H1 (cell line): ENCODE measurements around the gene ASAP3. TPM values are rescaled to one million over a fixed set of nuclear protein-coding genes. Genes with fewer than 3 reads are reported as not detected.

Source experiments
- CTCF ChIA-PET: fragments of 300-600 bp; sonication (Branson Sonifier 250); formaldehyde crosslinking; loops from one replicate; lab custom pipeline; 2021; ENCODE audit not compliant: partially characterized antibody; lab: Charles Lee
- POLR2A ChIA-PET: fragments of 300-600 bp; sonication (Branson Sonifier 250); formaldehyde crosslinking; loops from one replicate; lab custom pipeline; 2021; ENCODE audit warnings: inconsistent platforms; ENCODE audit not compliant: partially characterized antibody; lab: Charles Lee
- DNase-seq, 2 experiments: peaks; one replicate each; pipeline versions ENCODE4 v3.0.0 to v3.0.0-alpha.2; 2010 to 2022; ENCODE audit warnings: low spot score in 2 of 2, low read depth in 1 of 2, mixed read lengths in 1 of 2
- FAIRE-seq: peaks from 2 replicates; lab custom pipeline; 2011; peaks lifted over from hg19 to GRCh38; lab: Jason Lieb, UNC
- H2AFZ ChIP-seq: 2 replicates; pipeline ENCODE4 v1.8.1; 2012; ENCODE audit warnings: low read length, inconsistent platforms
- H2AK5ac ChIP-seq: 2 replicates; pipeline ENCODE4 v1.6.1; 2013; ENCODE audit warnings: low read depth, low read length
- H2BK120ac ChIP-seq: replicated peaks from 2 replicates; pipeline ENCODE3; 2013; ENCODE audit warnings: low read depth, low read length, inconsistent platforms
- H2BK12ac ChIP-seq: 2 replicates; pipeline ENCODE4 v1.6.1; 2013; ENCODE audit warnings: low read depth, low read length
- H2BK15ac ChIP-seq: 2 replicates; pipeline ENCODE4 v1.6.1; 2013; ENCODE audit warnings: low read length
- H2BK20ac ChIP-seq: 2 replicates; pipeline ENCODE4 v1.6.1; 2013; ENCODE audit warnings: low read length
- H2BK5ac ChIP-seq: 2 replicates; pipeline ENCODE4 v1.6.1; 2013; ENCODE audit warnings: low read depth, low read length
- H3K14ac ChIP-seq: 2 replicates; pipeline ENCODE4 v1.6.1; 2013; ENCODE audit warnings: inconsistent platforms; ENCODE audit not compliant: insufficient read length
- H3K18ac ChIP-seq: 2 replicates; pipeline ENCODE4 v1.6.1; 2013; ENCODE audit warnings: low read length; ENCODE audit errors: extremely low read depth
- H3K23ac ChIP-seq: 2 replicates; pipeline ENCODE4 v1.6.1; 2013; ENCODE audit warnings: inconsistent platforms; ENCODE audit not compliant: insufficient read length
- H3K23me2 ChIP-seq: 2 replicates; pipeline ENCODE4 v1.6.1; 2013; ENCODE audit warnings: low read depth, low read length
- H3K27ac ChIP-seq: 2 replicates; pipeline ENCODE4 v1.6.1; 2011; ENCODE audit warnings: low read depth, low read length, inconsistent platforms
- H3K27me3 ChIP-seq, 4 experiments: replicated peaks in 1 of 4; 1 replicate in 1 of 4; 2 replicates in 3 of 4; pipeline versions ENCODE4 v1.6.1 to v1.8.1; 2011 to 2013; ENCODE audit warnings: low read length in 3 of 4, mild to moderate bottlenecking in 3 of 4, inconsistent platforms in 2 of 4, mixed read lengths in 2 of 4, moderate library complexity in 1 of 4; ENCODE audit not compliant: control insufficient read depth in 3 of 4, insufficient read depth in 3 of 4; ENCODE audit errors: extremely low read depth in 1 of 4
- H3K36me3 ChIP-seq, 4 experiments: 2 replicates each; pipeline versions ENCODE4 v1.6.1 to v1.8.1; 2011 to 2013; ENCODE audit warnings: mild to moderate bottlenecking in 4 of 4, low read length in 3 of 4, moderate library complexity in 2 of 4, control low read depth in 1 of 4, inconsistent platforms in 1 of 4; ENCODE audit not compliant: insufficient read depth in 4 of 4, control insufficient read depth in 2 of 4
- H3K4ac ChIP-seq: replicated peaks from 2 replicates; pipeline ENCODE3; 2013; ENCODE audit warnings: low read length, low read depth, mixed read lengths, inconsistent platforms; ENCODE audit not compliant: insufficient read length
- H3K4me1 ChIP-seq, 4 experiments: replicated peaks in 1 of 4; 1 replicate in 1 of 4; 2 replicates in 3 of 4; pipeline versions ENCODE4 v1.6.1 to v1.8.1; 2011 to 2013; ENCODE audit warnings: low read length in 3 of 4, inconsistent platforms in 2 of 4, mixed read lengths in 1 of 4; ENCODE audit not compliant: insufficient read depth in 4 of 4, control insufficient read depth in 3 of 4
- H3K4me2 ChIP-seq, 2 experiments: 2 replicates each; pipeline versions ENCODE4 v1.6.1 to v1.8.1; 2011 to 2013; ENCODE audit warnings: low read depth in 2 of 2, low read length in 2 of 2, control low read depth in 1 of 2, inconsistent platforms in 1 of 2, mild to moderate bottlenecking in 1 of 2; ENCODE audit not compliant: insufficient read depth in 1 of 2
- H3K4me3 ChIP-seq, 4 experiments: fragments of 200-600, 300-600 bp in 1 of 4; sonication (generic), shearing (Covaris generic), sonication (Bioruptor Twin) in 1 of 4; 2 replicates each; pipeline versions ENCODE4 v1.5.1 to v1.8.1; 2011 to 2016; ENCODE audit warnings: low read length in 4 of 4, low read depth in 3 of 4, control low read depth in 2 of 4, inconsistent platforms in 2 of 4, mild to moderate bottlenecking in 2 of 4, mixed read lengths in 1 of 4, moderate library complexity in 1 of 4; ENCODE audit not compliant: insufficient read depth in 2 of 4; ENCODE audit errors: extremely low read depth in 1 of 4
- H3K56ac ChIP-seq: replicated peaks from 2 replicates; pipeline ENCODE3; 2013; ENCODE audit warnings: low read depth, mild to moderate bottlenecking, mixed read lengths, low read length, inconsistent platforms; ENCODE audit not compliant: insufficient read length
- H3K79me1 ChIP-seq: 2 replicates; pipeline ENCODE4 v1.6.1; 2013; ENCODE audit warnings: low read depth, low read length, control low read depth
- H3K79me2 ChIP-seq, 2 experiments: 2 replicates each; pipeline versions ENCODE4 v1.6.1 to v1.8.1; 2012 to 2013; ENCODE audit warnings: low read length in 2 of 2, mild to moderate bottlenecking in 2 of 2, inconsistent platforms in 1 of 2; ENCODE audit not compliant: insufficient read depth in 2 of 2, control insufficient read depth in 1 of 2
- H3K9ac ChIP-seq, 4 experiments: replicated peaks in 1 of 4; 1 replicate in 1 of 4; 2 replicates in 3 of 4; pipeline versions ENCODE4 v1.6.1 to v1.8.1; 2011 to 2013; ENCODE audit warnings: low read depth in 3 of 4, low read length in 3 of 4, control low read depth in 2 of 4, mild to moderate bottlenecking in 2 of 4, moderate library complexity in 2 of 4, inconsistent platforms in 1 of 4; ENCODE audit errors: extremely low read depth in 1 of 4
- H3K9me3 ChIP-seq, 2 experiments: 2 replicates each; pipeline versions ENCODE4 v1.6.1 to v1.8.1; 2012 to 2013; ENCODE audit warnings: mild to moderate bottlenecking in 2 of 2, moderate library complexity in 2 of 2, control low read depth in 1 of 2, inconsistent platforms in 1 of 2, low read depth in 1 of 2, low read length in 1 of 2, mixed read lengths in 1 of 2; ENCODE audit not compliant: insufficient read depth in 2 of 2
- H4K20me1 ChIP-seq, 2 experiments: replicated peaks in 1 of 2; 2 replicates each; pipeline versions ENCODE3 to v1.8.1; 2011 to 2013; ENCODE audit warnings: inconsistent platforms in 2 of 2, low read length in 2 of 2, mild to moderate bottlenecking in 1 of 2; ENCODE audit not compliant: insufficient read depth in 2 of 2, control insufficient read depth in 1 of 2
- H4K5ac ChIP-seq: 2 replicates; pipeline ENCODE4 v1.6.1; 2013; ENCODE audit warnings: low read length, low read depth, mixed read lengths, inconsistent platforms; ENCODE audit not compliant: insufficient read length
- H4K8ac ChIP-seq: 2 replicates; pipeline ENCODE4 v1.8.0; 2013; ENCODE audit warnings: mild to moderate bottlenecking, moderate library complexity, low read length, inconsistent platforms; ENCODE audit not compliant: insufficient read depth; ENCODE audit errors: extremely low read depth
- H4K91ac ChIP-seq: replicated peaks from 2 replicates; pipeline ENCODE3; 2013; ENCODE audit warnings: low read length, mixed read lengths, inconsistent platforms; ENCODE audit not compliant: insufficient read length
- ATF3 ChIP-seq: IDR thresholded peaks from 2 replicates; pipeline ENCODE4 v1.6.1; 2011; ENCODE audit warnings: low read depth, mild to moderate bottlenecking, low read length; ENCODE audit not compliant: insufficient read depth
- BCL11A ChIP-seq, 2 experiments: IDR thresholded peaks; one replicate each; pipeline ENCODE4 v1.6.1; 2011; ENCODE audit warnings: low read depth in 2 of 2, low read length in 2 of 2, mild to moderate bottlenecking in 2 of 2
- CHD2 ChIP-seq: IDR thresholded peaks from 2 replicates; pipeline ENCODE4 v1.6.1; 2012; ENCODE audit warnings: low read length, improper control_type of control experiment
- CTBP2 ChIP-seq: IDR thresholded peaks from 2 replicates; pipeline ENCODE4 v1.7.0; 2011; ENCODE audit warnings: borderline replicate concordance, mild to moderate bottlenecking, moderate library complexity, mixed read lengths, low read length; ENCODE audit not compliant: insufficient read depth, insufficient read length
- HDAC2 ChIP-seq, 2 experiments: fragments of 300-600 bp in 1 of 2; sonication (generic) in 1 of 2; IDR thresholded peaks; 2 replicates each; pipeline ENCODE4 v1.6.1; 2011 to 2012; ENCODE audit warnings: low read depth in 2 of 2, low read length in 2 of 2, mild to moderate bottlenecking in 2 of 2, moderate library complexity in 2 of 2, borderline replicate concordance in 1 of 2, inconsistent platforms in 1 of 2
- KDM1A ChIP-seq: fragments of 200-600, 300-600 bp; sonication (generic); IDR thresholded peaks from 2 replicates; pipeline ENCODE4 v1.7.1; 2016; ENCODE audit warnings: mild to moderate bottlenecking, low read length, borderline replicate concordance
- KDM5A ChIP-seq: fragments of 200-600 bp; IDR thresholded peaks from 2 replicates; pipeline ENCODE4 v1.7.1; 2012; ENCODE audit warnings: mild to moderate bottlenecking, low read length, inconsistent platforms, mixed read lengths
- NANOG ChIP-seq: IDR thresholded peaks from 2 replicates; pipeline ENCODE4 v1.6.1; 2011; ENCODE audit warnings: low read length, low read depth, mild to moderate bottlenecking, inconsistent platforms; ENCODE audit not compliant: insufficient read depth, poor library complexity, severe bottlenecking
- RBBP5 ChIP-seq: IDR thresholded peaks from 2 replicates; pipeline ENCODE4 v1.7.1; 2012; ENCODE audit warnings: low read depth, mild to moderate bottlenecking, inconsistent platforms, low read length, moderate library complexity, borderline replicate concordance
- SP1 ChIP-seq: IDR thresholded peaks from 2 replicates; pipeline ENCODE4 v1.6.1; 2011; ENCODE audit warnings: low read depth, low read length
- SRF ChIP-seq: IDR thresholded peaks from 2 replicates; pipeline ENCODE4 v1.6.1; 2011; ENCODE audit warnings: mild to moderate bottlenecking, low read depth, low read length, moderate library complexity
- TAF7 ChIP-seq: optimal IDR thresholded peaks from 2 replicates; pipeline ENCODE3; 2011; ENCODE audit warnings: low read depth, mild to moderate bottlenecking, inconsistent platforms, low read length, moderate library complexity, borderline replicate concordance
- ZNF274 ChIP-seq: IDR thresholded peaks from 2 replicates; pipeline ENCODE4 v1.7.0; 2012; ENCODE audit warnings: low read length, borderline replicate concordance; ENCODE audit errors: extremely low read depth
- WGBS, 2 experiments: shearing (Covaris generic) in 1 of 2; methylation state at CpG; one replicate each; pipeline versions ENCODE4 v1.1.6 to v1.1.7; 2013 to 2015; ENCODE audit warnings: low lambda C conversion rate in 2 of 2, mixed read lengths in 2 of 2, inconsistent platforms in 1 of 2, low coverage in 1 of 2, missing lambda C conversion rate in 1 of 2; ENCODE audit not compliant: insufficient replicate concordance in 2 of 2, insufficient coverage in 1 of 2, insufficient read length in 1 of 2; ENCODE audit errors: extremely low coverage in 1 of 2, missing lambda C conversion rate in 1 of 2; 5-methylcytosine and 5-hydroxymethylcytosine counted together
- polyA plus RNA-seq, 7 experiments: library from polyadenylated mRNA; depleted of rRNA in 3 of 7; stranded (reverse) in 5 of 7; unstranded in 2 of 7; fragments of >200 nt in 5 of 7; fragments of 200-250 nt in 2 of 7; gene quantifications; 1 replicate in 5 of 7; 2 replicates in 1 of 7; 4 replicates in 1 of 7; pipeline versions ENCODE4 v1.2.1 to v1.2.3, GENCODE V29; 2011 to 2013; ENCODE audit warnings: missing spikeins in 2 of 7, mixed read lengths in 2 of 7
- total RNA-seq: library from RNA; stranded (reverse); fragmentation: NEBNext Ultra II Directional; extraction: Animal tissue kit (Norgen Biotek cat#: 25700); gene quantifications from 2 replicates; pipeline ENCODE4 v1.2.1, GENCODE V29; 2021

Gene ASAP3
- total and polyA plus RNA-seq, 2 of the 8 experiments (the other 6 are each of a cell fraction or from before 2014, with no cell fraction given), result 53.1 to 58.0 TPM

GRCh38 chr1:23517581-23517980 is 33.6 kb upstream of the ASAP3 start:
- no peaks in the 10 kb centered on the region for H3K4me1 ChIP-seq
- H2AFZ ChIP-seq, result no peak overlapping the region
- H3K4ac ChIP-seq, result no peak overlapping the region
- no peak overlapping the region for H2BK120ac ChIP-seq
- WGBS, 2 experiments, result 94% methylated on average over 9 of the region's 9 CpGs; no CpG with 5 or more reads in 1 of the 2 experiments
- no peak overlapping the region for H2BK15ac ChIP-seq
- H3K14ac ChIP-seq, result no peak overlapping the region
- no peak overlapping the region for H4K8ac ChIP-seq
- peaks cover 0 to 8% (median 5%) of the 10 kb centered on the region in 4 experiments; a peak in 6 of 8 replicates for H3K36me3 ChIP-seq
- H4K5ac ChIP-seq, result no peak overlapping the region
- H3K9ac ChIP-seq, result no peak overlapping the region
- ChIA-PET POLR2A (interaction anchor here (0.6 to 2.0 kb wide), 3 partner anchors 11 to 344 kb away, joined by 3 to 5 read pairs (median 5); partner anchors contain the start of gene E2F2), CTCF (interaction anchor here (1.2 to 16.2 kb wide), 3 partner anchors 21 to 477 kb away, joined by 3 to 230 read pairs (median 3); no protein-coding TSS in a partner anchor)
- H2BK12ac ChIP-seq, result no peak overlapping the region
- H3K23ac ChIP-seq, result no peak overlapping the region
- H4K20me1 ChIP-seq, result peaks cover 0 to 1% of the 10 kb centered on the region in 2 experiments
- H3K9me3 ChIP-seq, result no peaks in the 10 kb centered on the region
- no peaks in the 10 kb centered on the region for H3K79me2 ChIP-seq
- no peak overlapping the region for H3K4me2 ChIP-seq
- H3K27me3 ChIP-seq, result no peaks in the 10 kb centered on the region
- no peak overlapping the region for H3K18ac ChIP-seq
- H4K91ac ChIP-seq, result no peak overlapping the region
- no peak overlapping the region for H3K4me3 ChIP-seq
- DNase-seq (no peak), FAIRE-seq (no peak)
- H2BK5ac ChIP-seq, result no peak overlapping the region
- H3K27ac ChIP-seq, result no peak overlapping the region
- no peak overlapping the region for H2BK20ac ChIP-seq
- H3K56ac ChIP-seq, result no peak overlapping the region
- peaks cover 3% of the 10 kb centered on the region; the same call in 1 of the 2 replicates for H3K79me1 ChIP-seq
- H2AK5ac ChIP-seq, result no peak overlapping the region
- no peaks in the 10 kb centered on the region for H3K23me2 ChIP-seq
- TF ChIP-seq TAF7 (no peak), CTBP2 (no peak), RBBP5 (no peak), CHD2 (no peak), KDM5A (no peak), KDM1A (no peak), ZNF274 (no peak), BCL11A (IDR thresholded peaks at IDR 0.05; ENCODE audit: low read depth in 2 of 2, low read length in 2 of 2) (no peak), NANOG (no peak), SP1 (no peak), ATF3 (no peak), SRF (no peak), HDAC2 (IDR thresholded peaks at IDR 0.05; ENCODE audit: borderline replicate concordance in 1 of 2, low read depth in 2 of 2, low read length in 2 of 2) (no peak)
